SK-N-MC (cell line): Measurements from ENCODE around the gene ACP4.

ENCODE experiments used
- EZH2 ChIP-seq: fragments of 200-600 bp; sonication (generic); IDR thresholded peaks from one replicate; pipeline ENCODE4 v1.6.1; 2017; ENCODE audit warnings: antibody characterized with exemption
- FOXP2 ChIP-seq: optimal IDR thresholded peaks from 2 replicates; pipeline ENCODE3; 2011; ENCODE audit warnings: mild to moderate bottlenecking, moderate library complexity; ENCODE audit not compliant: insufficient read depth; ENCODE audit errors: extremely low read length, control extremely low read depth
- POLR2AphosphoS5 ChIP-seq: IDR thresholded peaks from 2 replicates; pipeline ENCODE4 v1.6.1; 2012; ENCODE audit warnings: mild to moderate bottlenecking, low read depth, low read length, borderline replicate concordance

- TF ChIP-seq EZH2 (no peak), POLR2AphosphoS5 (no peak), FOXP2 (no peak)
Measured at GRCh38 chr19:50814883-50815282, 24.7 kb downstream of the ACP4 start.
